SHP77 treated with DMSO at 0.1 percent for 48 hours (cell line): Measurements from ENCODE around the gene SBF1.
"Not testable (repeated sequence)": the region's sequence is repeated elsewhere in the genome, so short reads cannot be mapped to it uniquely, and the experiment has no call there.

Experiments
- DNase-seq: peaks from one replicate; lab custom pipeline; 2025; lab: John Stamatoyannopoulos, UW

Gene SBF1

DNA sequence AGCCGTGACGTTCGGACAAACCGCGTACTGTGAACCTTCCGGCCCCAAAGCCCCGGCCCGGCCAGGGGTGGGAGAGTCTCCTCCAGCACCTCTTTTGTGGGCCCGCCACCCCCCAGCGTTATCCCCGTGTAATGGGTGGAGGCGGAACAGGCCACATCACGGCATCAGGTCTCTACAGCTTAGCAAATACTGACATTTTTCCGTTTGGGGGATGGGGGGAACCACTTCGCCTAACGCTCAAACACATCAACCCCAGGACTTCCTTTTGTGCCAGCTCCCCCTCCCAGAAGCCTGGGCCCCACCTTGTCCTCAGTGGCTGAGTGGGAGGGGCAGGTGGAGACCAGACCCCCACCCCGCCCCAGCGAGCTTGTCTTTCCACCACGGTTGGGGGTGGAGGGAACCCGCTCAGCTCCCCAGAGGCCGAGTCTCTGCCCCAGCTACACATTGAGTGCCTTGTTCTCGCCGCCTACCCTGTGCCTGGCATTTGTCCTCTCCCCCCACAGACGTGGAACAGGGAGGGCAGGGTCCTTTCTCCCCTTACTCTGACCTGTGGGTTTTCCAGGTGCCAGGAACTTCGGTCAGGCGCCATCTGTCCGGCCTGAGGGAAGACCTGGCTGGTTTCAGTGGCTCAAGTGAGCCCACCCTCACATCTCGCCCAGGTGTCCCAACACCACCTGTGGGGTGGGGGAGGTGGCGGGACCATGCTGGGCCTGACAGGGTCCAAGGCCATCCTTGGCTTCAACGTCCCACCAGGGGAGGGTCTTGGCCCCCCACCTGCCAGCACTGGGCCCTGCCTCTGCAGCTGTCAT lies 29.6 kb downstream of the SBF1 start:
- DNase-seq, result no peak

DNA sequence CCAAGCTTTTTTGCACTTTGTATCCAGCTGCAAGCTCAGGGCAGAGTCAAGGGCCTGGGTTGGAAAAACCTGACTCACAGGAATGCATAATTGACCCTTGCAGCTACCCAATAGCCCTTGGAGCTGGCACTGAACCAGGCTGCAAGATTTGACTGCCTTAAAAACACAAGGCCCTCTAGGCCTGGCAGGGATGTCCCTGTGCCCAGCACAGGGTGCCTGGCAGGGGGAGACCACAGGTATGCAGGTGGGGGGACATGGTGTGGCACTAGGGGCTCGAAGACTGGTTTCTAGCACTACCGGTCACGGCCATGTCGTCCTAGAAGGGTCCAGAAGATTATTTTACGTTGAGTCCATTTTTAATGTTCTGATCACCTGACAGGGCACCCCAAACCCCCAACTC lies 30.2 kb downstream of the SBF1 start:
- DNase-seq, result no peak

DNA sequence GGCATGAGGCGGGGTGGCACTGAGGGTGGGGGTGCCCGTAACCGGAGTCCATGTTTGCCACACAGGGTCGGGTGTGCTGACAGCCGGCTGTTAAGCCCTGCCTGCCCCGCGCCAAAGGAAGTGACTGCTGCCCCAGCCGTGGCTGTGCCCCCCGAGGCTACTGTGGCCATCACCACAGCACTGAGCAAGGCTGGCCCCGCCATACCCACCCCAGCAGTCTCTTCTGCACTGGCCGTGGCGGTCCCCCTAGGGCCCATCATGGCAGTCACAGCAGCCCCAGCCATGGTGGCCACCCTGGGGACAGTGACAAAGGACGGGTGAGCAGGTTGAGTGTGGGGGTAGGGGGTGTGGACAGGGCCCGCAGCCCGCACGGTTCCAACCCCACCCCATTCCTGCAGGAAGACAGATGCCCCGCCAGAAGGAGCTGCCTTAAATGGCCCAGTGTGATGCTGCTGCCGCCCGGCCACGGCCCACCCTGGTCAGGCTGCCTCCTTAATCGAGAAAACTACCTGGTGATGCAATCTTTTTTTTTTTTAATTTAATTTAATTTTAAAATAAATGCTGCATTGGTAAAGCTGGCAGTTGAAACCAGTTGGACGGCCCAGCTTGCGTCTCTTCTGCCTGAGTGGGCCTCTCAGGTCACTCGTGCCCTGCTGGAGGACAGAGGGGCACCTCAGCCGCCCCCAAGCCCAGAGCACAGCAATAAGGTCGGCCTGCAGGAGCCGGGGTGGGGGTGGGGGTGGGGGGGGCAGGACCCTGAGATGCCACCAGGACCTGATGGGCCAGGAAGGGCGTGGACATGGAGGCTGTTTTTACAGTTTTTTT lies 30.8 kb downstream of the SBF1 start:
- no peak for DNase-seq

DNA sequence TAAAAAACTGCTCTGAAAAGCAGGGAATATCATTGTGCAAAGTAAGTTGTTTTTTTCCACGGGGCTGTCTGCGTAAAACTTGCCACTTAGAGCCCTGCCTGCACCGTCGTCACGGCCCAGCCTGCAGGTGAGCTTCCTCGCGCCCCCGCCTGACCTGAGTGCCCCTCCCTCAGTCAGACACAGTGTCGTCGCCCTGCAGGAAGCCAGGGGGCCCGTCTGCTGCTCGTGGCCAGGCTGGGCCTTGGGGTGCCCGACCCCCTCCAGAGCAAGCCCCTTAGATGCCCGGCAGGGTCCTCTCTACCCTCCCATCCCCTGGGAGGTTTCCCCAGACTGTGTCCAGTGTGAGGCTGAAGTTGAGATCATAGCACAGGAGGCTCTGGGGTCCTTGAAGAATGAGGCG lies 31.6 kb downstream of the SBF1 start:
- DNase-seq, result no peak

DNA sequence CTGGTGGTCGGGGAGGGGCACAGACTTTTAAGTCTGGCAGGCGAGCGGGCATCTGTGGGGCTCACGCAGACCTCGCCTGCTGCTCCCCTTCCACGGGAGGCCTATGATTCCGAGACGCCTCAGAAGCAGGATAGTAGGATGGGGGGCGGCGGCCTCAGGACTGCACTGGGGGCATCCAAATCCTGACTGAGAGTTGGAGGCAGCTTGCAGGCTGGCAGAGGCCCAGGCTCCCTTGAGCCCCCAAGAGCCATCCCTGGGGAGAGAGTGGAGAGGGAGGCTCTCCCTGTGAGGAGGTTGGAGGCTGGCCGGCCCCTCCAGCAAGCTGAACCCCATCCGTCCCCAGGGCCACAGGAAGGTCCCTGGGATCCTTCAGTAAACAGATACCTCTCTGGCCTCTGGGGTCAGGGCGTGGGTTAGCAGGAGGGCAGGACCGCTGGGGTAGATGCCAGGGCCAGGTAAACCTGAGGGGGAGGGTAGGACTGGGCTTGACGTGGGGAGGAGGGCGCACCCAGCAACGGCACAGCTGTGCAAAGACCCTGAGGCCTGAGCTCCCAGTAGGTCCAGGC lies 33.3 kb downstream of the SBF1 start:
- no peak for DNase-seq

DNA sequence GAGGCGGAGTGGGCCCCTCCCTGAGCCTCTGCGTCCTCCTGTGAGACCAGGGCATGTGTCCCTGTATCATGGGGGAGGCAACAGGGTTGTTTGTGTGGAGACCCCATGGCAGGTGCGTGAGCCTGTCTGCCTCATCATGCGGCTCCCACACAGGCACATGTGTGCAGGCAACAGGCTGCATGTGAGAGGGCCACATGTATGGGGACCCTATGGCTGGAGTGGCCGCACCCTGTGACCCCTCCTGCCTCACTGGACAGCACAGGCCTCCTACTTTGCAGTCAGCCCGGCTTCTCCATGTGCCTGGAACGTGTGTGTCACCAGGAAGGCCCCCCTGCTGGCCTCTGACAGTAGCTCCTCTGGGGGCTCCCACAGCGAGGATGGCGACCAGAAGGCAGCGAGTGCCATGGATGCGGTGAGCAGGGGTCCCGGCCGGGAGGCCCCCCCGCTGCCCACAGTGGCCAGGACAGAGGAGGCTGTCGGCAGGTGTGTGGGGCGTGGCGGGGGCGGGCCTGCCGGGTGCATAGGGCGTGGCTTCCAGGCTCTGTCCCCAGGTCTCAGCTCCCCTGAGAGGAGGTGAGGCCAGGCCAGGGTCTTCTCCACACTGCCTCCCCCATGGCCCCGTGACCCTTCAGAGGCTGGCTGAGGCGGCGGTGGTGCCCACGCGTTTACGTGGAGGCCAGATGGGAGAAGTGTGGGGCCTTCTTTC lies 34.1 kb downstream of the SBF1 start:
- no peak for DNase-seq

DNA sequence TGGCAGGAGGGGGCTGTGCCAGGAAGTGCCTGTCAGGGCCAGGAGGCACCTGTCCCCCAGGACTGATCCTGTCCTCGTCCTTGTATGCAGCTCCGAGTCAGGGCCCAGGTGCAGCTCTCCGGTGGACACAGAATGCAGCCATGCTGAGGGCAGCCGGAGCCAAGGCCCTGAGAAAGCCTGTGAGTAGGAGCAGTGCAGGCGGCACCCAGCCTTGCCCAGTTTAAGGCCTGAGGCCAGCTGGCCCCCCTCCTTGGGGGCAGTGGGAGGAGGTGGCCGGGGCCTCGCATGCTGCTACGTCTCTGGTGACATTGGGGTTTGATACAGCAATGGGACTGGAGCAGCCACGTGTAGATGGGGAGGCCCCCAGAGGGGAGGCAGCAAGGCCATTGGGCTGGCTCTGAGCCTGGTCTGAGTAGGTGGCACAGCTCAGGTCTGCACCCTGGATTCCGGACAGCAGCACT lies 34.9 kb downstream of the SBF1 start:
- no peak for DNase-seq

DNA sequence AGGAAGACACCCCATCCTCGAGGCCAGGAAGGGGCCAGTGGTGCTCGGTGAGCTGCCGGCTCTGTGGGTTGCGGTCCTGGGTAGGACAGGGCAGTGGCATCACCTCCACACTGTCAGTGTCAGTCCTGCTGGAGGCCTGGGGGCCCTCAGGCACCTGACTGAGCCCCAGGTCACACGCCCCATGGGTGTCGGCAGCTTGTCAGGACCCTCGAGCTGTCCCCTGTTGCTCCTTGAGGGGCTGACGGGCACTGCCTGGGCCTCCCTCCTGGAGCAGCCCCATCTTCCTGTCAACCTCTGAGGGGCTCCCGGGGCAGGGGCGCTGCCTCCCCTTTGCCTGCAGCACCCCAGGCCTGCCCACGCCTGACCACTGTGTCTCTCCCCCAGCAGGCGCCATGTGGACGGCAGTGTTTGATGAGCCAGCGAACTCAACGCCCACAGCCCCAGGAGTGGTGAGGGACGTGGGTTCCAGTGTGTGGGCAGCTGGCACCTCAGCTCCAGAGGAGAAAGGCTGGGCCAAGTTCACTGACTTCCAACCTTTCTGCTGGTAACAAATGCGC lies 35.4 kb downstream of the SBF1 start:
- DNase-seq, result no peak

DNA sequence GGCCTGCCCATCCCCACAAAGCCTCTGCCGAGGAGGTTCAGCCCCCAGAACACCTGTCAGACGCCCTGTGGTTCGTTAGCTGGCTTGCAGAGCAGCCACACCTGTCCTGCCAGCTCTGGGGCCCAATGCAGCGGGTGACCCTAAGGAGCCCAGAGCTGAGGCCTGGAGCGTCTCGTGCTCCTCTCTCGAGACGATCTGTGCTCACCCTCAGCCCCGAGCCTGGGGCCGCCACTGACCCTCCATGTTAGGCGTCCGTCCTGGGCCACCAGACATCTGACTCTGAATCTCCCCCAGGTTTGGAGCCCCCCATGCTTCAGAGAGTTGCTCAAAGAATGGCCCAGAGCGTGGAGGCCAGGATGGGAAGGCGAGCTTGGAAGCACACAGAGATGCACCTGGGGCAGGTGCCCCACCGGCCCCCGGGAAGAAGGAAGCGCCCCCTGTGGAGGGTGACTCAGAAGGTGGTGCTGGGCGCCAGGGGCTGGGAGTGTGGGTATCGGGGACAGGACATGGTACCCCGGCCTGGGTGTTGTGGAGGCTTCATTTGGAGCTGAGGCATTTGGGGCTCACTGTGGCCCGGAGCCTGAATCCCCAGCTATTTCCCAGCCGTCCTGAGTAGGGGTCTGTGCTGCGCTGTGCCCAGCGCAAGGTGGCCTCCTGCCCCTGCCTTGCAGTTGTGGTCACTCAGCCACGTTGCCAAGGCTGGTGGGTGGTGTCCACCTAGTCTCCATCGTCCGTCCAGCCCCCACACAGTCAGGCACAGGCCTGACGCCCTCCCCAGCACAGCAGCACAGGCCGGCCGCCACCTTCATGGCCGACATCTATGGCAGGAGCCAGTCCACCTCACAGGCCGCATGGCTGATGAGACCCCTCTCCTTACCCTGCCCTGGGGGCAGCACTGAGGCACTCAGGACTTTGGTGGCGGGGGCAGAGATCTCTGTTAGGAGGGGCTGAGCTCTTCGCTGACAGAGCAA lies 36.2 kb downstream of the SBF1 start:
- no peak for DNase-seq

DNA sequence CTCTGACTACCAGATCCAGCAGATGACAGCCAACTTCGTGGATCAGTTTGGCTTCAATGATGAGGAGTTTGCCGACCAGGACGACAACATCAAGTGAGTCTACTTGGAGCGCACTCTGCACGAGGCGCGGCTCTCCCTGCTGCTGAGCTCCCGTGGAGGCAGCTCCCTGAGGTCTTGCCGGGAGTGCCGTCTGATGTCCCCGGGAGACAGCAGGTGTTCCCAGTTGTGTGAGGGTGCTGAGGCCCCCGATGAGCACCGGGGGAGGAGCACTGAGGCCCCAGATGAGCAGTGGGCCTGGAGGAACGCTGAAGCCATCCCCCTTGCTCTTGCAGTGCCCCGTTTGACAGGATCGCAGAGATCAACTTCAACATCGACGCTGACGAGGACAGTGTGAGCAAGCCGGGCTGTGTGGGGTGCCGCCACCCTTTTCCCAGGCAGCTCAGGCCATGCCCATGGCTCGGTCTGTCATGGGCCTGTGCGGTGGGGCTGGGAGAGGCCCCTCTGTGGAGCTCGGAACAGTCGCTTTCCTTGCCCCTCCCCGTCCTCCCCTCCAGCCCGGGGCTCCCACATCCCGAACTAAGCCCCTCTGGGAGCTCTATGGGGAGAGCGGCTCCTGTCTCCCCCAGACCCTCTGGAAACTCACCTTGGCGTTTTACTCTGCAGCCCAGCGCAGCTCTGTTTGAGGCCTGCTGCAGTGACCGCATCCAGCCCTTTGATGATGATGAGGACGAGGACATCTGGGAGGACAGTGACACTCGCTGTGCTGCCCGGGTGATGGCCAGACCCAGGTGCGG lies 37.1 kb downstream of the SBF1 start:
- no peak for DNase-seq

DNA sequence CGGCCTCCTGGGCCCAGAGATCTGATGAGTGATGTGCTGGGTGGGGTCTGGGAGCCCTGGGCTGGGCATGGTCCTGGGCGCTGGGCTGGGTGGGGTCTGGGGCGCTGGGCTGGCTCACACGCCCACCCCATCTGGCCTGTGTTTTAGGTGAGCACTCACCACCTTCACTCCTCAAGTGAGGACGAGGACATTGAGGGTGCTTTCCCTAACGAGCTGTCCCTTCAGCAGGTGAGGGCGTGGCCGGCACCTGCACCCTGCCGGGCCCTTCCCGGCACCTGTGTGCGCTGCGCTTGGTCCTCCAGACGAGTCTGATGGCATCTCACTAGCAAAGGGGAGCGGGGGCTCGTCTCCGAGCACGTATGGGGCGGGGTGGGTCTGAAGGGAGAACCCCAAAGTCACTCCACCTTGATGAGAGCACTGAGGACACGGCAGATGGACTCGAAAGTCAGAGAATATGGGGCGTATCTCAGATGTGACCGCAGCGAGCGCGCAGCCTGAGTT lies 37.9 kb downstream of the SBF1 start:
- DNase-seq, result no peak

DNA sequence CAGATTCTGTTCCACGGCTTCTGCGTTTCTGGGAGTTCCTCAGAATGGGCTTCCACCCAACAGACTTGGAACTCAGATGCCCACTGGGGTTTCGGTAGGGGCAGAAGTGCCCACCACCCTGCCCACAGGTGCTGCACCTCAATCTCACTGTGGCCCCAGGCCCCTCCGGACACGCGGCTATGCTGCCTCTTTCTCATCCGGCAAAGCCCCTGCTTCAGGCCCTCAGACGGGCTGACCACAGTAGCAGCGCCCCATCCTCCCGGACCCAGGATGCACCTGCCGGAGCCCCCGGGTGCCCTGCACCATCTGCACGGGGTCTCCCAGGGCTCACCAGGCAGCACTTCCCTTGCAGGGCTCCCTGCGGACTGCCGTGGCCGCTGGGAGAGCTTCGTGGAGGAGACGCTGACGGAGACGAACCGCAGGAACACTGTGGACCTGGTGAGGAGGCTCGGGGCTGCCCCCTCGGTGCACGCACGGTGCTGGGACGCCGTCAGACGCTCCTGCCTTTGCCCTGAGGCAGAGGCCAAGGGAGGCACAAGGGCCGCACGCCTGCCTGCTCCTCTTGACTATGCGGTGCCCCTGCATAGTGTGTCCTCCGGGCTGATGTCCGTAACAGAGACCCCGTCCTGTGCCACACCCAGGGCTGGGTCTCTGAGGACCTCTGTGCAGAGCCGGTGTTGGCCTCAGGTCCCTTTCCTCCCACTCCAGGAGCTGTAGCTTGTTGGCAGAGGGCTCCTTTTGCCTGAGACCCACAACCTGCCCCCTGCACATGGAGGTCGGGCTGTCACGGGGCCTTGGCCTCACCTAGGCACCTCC lies 38.6 kb downstream of the SBF1 start:
- no peak for DNase-seq

DNA sequence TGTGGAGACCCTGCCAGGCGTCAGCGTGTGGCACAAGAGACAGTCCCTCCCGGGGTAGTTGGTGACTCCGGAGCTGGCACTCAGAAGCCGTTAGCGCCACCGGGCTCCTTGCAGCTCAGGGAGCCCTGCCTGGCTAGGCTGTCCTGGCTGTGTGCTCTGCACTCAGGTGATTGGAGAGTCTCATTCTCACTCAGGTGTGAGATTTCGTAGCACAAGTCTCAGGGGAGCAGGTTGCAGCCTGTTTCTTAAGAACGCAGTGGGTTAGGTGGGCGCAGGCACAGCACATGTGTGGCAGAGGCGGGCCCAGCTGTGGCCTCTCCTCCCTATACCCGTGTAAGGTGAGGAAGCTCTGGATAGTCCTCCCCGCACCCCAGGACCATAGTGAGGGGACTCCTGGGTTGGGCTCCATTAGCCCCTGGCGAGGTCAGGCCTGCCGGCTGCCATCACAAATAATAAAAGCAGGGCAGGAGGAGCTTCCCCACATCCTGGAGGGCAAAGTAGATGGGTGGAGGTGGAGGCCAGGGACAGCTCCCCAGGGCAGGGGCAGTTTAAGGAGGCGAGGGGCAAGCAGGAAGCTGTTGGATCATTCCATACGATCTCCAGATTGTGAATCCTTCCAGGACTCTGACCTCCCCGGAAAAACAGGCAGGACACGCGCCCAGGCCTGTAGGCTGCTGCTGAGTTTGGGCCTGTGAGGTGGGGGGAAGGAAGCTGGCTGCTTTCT lies 39.4 kb downstream of the SBF1 start:
- DNase-seq, result no peak

DNA sequence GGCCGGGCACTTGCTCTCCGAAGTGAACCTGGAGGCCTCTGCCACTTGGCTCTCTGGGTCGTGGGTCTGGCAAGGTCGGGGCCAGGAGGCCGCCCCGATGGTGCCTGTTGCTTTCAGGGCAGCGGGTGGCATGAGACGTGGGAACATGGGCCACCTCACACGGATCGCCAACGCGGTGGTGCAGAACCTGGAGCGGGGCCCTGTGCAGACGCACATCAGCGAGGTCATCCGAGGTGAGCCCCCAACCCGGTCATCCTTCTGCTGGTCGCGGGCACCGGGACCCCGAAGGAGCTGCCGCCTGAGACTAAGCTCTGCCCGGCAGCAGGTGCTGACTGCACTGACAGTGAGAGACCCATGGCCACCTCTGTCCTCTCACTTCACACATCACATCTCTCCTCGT lies 40.0 kb downstream of the SBF1 start:
- no peak for DNase-seq

DNA sequence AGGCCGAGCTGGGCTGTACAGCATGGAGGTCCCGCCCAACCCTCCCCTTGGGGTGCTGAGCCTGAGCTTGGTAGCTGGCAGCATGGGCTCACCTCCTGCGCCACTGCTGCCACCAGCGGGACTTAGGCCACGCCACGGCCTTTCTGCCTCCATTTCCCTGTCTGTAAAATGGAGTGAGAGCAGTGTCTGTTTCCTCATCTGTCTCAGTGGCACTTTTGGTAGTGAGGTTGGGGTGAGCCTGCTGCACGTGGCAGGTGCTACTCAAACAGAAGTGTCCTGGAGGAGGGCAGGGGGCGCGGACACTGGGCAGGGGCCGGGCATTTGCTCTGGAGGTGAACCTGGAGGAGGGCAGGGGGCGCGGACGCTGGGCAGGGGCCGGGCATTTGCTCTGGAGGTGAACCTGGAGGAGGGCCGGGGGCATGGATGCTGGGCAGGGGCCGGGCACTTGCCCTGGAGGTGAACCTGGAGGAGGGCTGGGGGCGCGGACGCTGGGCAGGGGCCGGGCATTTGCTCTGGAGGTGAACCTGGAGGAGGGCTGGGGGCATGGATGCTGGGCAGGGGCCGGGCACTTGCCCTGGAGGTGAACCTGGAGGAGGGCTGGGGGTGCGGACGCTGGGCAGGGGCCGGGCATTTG lies 41.8 kb downstream of the SBF1 start:
- not testable (repeated sequence) for DNase-seq

DNA sequence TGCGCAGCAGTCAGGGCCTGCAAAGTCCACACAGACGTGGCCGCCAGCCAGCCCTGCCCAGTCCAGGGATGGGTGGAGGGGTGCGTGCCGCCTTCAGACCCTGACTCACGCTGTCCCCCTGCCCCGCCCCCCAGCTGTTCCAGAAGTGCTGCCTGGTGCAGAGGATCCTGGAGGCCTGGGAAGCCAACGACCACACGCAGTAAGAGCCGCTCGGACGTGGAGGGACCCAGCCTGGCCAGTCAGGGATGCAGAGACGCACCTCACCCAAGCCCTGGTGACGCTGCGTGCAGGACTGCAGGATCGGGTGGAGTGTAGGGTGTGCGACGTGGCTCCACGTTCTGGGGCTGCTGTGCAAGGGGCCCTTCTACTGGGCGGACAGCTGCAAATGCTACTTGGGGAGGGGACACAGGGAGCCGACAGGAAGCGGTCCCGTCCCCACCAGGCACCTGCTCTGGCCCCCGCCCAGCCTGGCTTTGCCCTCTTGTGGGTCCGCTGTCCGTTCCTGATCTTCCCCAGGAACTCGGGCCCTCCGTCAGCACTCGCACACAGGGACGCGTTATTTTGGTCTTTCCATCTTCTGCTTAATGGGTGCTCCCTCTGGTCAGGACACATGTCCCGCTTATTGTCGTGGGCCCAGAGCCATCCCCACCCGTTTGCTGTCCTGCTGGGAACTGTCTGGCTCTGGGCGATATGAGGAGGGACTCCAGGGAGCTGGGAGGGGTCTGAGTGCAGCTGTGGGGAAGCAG lies 42.5 kb downstream of the SBF1 start:
- DNase-seq, result no peak
